WI38 (cell line): ENCODE results near the gene NACC2.

Source experiments
- H3K4me3 ChIP-seq: 2 replicates; pipeline ENCODE4 v1.5.1; 2011; ENCODE audit warnings: low read depth, mild to moderate bottlenecking, control low read depth, low read length
- CTCF ChIP-seq: IDR thresholded peaks from 2 replicates; pipeline ENCODE4 v1.5.1; 2012; ENCODE audit warnings: low read depth, mild to moderate bottlenecking, control low read depth, low read length

Gene NACC2

GRCh38 chr9:136047775-136048559, 47.1 kb downstream of the NACC2 start:
- no peak overlapping the region for H3K4me3 ChIP-seq
- no peak for TF ChIP-seq CTCF

- no peak for TF ChIP-seq CTCF
- no peak overlapping the region for H3K4me3 ChIP-seq
Observed at GRCh38 chr9:136047076-136047774, 47.9 kb downstream of the NACC2 start.

- no peak overlapping the region for H3K4me3 ChIP-seq
- no peak for TF ChIP-seq CTCF
Observed at GRCh38 chr9:136046554-136046920, 48.6 kb downstream of the NACC2 start.

- TF ChIP-seq CTCF = no peak
Observed at GRCh38 chr9:136045595-136046553, 49.2 kb downstream of the NACC2 start.

GRCh38 chr9:136044971-136045594, 50.0 kb downstream of the NACC2 start:
- no peak for TF ChIP-seq CTCF

More at GRCh38 chr9:136045595-136046553, 49.2 kb downstream of the NACC2 start:
- H3K4me3 ChIP-seq = no peak overlapping the region

GRCh38 chr9:136044207-136044970, 50.7 kb downstream of the NACC2 start:
- no peak overlapping the region for H3K4me3 ChIP-seq
- no peak for TF ChIP-seq CTCF

More at GRCh38 chr9:136044971-136045594, 50.0 kb downstream of the NACC2 start:
- H3K4me3 ChIP-seq = no peak overlapping the region
